Measurements from ENCODE around the gene ZBTB4. TPM values are rescaled to one million over a fixed set of nuclear protein-coding genes. Genes with fewer than 3 reads are reported as not detected.

ZBTB4 gene
- total RNA-seq, 1 donor from 2014 or later, result 63.4 TPM

- TF ChIP-seq CTCF (IDR thresholded peaks at IDR 0.05; ENCODE audit: borderline replicate concordance), result no peak
- no peaks in the 10 kb centered on the region for H3K36me3 ChIP-seq
- peaks cover 28% of the 10 kb centered on the region for H3K27me3 ChIP-seq (ENCODE audit: low read depth)
- peak overlapping the region; percentile 75 for H3K27ac ChIP-seq (replicated peaks)
- intact Hi-C loops (cut with micrococcal nuclease), result no loop called here
- peak overlapping the region; percentile 69 for H3K4me3 ChIP-seq
- DNase-seq, result peak; percentile 78
- H3K9me3 ChIP-seq (replicated peaks), result no peaks in the 10 kb centered on the region
- H3K4me1 ChIP-seq, result peaks cover 64% of the 10 kb centered on the region
These were observed 41.3 kb downstream of the ZBTB4 start for GRCh38 chr17:7437950-7438614.

- TF ChIP-seq CTCF (IDR thresholded peaks at IDR 0.05; ENCODE audit: borderline replicate concordance), result no peak
- H3K27ac ChIP-seq (replicated peaks), result peak overlapping the region; percentile 75
- peaks cover 28% of the 10 kb centered on the region for H3K27me3 ChIP-seq (ENCODE audit: low read depth)
These were observed 42.0 kb downstream of the ZBTB4 start for GRCh38 chr17:7437369-7437863.

DNA sequence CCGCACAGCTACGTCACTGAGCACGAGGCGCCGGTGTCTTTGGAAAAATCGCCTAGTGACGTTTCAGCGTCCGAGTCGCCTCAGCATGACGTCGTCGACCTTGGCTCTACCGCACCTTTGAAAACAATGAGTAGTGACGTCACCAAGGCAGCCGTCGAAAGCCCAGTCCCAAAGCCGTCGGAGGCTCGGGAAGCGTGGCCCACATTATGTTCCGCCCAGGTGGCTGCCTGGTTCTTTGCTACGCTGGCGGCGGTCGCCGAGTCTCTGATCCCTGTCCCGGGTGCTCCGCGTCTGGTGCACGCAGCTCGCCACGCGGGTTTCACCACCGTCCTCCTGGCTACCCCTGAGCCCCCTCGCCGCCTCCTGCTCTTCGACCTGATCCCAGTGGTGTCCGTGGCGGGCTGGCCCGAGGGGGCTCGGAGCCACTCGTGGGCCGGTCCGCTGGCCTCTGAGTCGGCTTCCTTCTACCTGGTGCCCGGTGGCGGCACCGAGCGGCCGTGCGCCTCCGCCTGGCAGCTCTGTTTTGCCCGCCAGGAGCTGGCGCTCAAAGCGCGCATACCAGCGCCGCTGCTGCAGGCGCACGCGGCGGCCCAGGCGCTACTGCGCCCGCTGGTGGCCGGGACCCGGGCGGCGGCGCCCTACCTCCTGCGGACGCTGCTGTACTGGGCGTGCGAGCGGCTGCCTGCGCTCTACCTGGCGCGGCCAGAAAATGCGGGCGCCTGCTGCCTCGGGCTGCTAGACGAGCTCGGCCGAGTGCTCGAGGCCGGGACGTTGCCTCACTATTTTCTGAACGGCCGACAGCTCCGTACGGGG, 42.7 kb downstream of the ZBTB4 start:
- DNase-seq, result peak; percentile 80
- Histone ChIP-seq H3K27ac (replicated peaks) (peak overlapping the region; percentile 75), H3K9me3 (replicated peaks) (no peaks in the 10 kb centered on the region), H3K4me1 (peaks cover 64% of the 10 kb centered on the region), H3K36me3 (no peaks in the 10 kb centered on the region), H3K27me3 (ENCODE audit: low read depth) (peaks cover 28% of the 10 kb centered on the region), H3K4me3 (peak overlapping the region; percentile 69)
- intact Hi-C loops (cut with micrococcal nuclease), result no loop called here
- peak; percentile 91 for TF ChIP-seq CTCF (IDR thresholded peaks at IDR 0.05; ENCODE audit: borderline replicate concordance)

More at GRCh38 chr17:7437369-7437863, 42.0 kb downstream of the ZBTB4 start:
- Histone ChIP-seq H3K36me3 (no peaks in the 10 kb centered on the region), H3K9me3 (replicated peaks) (no peaks in the 10 kb centered on the region), H3K4me3 (peak overlapping the region; percentile 69), H3K4me1 (peaks cover 64% of the 10 kb centered on the region)
- intact Hi-C loops (cut with micrococcal nuclease), result no loop called here
- DNase-seq, result no peak

GRCh38 chr17:7435676-7436555, 43.5 kb downstream of the ZBTB4 start:
- TF ChIP-seq CTCF (IDR thresholded peaks at IDR 0.05; ENCODE audit: borderline replicate concordance), result no peak
- Histone ChIP-seq H3K27me3 (ENCODE audit: low read depth) (peaks cover 28% of the 10 kb centered on the region), H3K27ac (replicated peaks) (peak overlapping the region; percentile 75), H3K4me3 (peak overlapping the region; percentile 69), H3K36me3 (no peaks in the 10 kb centered on the region), H3K9me3 (replicated peaks) (no peaks in the 10 kb centered on the region), H3K4me1 (peaks cover 61% of the 10 kb centered on the region)
- DNase-seq, result peak; percentile 45
- intact Hi-C loops (cut with micrococcal nuclease), result no loop called here

DNA sequence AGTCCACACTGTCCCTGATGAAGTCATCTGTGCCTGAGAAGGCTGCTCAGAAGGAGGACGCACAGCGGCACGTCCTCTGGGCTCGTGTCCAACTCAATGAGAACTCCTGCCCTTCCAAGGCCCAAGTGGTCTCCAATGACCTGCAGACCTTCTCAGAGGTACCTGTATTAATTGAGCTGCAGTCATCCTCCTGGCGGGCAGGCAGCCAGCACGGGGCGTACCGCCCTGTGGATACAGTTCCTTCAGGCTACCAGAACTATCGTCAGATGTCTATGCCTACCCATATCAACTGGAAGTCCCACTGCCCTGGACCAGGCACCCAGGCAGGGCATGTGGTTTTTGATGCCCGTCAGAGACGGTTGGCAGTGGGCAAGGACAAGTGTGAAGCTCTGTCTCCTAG, 47.1 kb downstream of the ZBTB4 start:
- Histone ChIP-seq H3K27me3 (ENCODE audit: low read depth) (no peaks in the 10 kb centered on the region), H3K27ac (replicated peaks) (no peak overlapping the region), H3K9me3 (replicated peaks) (no peaks in the 10 kb centered on the region), H3K4me3 (no peak overlapping the region), H3K36me3 (no peaks in the 10 kb centered on the region), H3K4me1 (peaks cover 25% of the 10 kb centered on the region)
- intact Hi-C loops (cut with micrococcal nuclease), result no loop called here
- no peak for TF ChIP-seq CTCF (IDR thresholded peaks at IDR 0.05; ENCODE audit: borderline replicate concordance)
- no peak for DNase-seq

All from left ventricle myocardium inferior (tissue), 1 donor.